ENCODE results near the gene SGK1.
"Not testable (repeated sequence)": the region's sequence is repeated elsewhere in the genome, so short reads cannot be mapped to it uniquely, and the experiment has no call there.

SGK1 gene

DNA sequence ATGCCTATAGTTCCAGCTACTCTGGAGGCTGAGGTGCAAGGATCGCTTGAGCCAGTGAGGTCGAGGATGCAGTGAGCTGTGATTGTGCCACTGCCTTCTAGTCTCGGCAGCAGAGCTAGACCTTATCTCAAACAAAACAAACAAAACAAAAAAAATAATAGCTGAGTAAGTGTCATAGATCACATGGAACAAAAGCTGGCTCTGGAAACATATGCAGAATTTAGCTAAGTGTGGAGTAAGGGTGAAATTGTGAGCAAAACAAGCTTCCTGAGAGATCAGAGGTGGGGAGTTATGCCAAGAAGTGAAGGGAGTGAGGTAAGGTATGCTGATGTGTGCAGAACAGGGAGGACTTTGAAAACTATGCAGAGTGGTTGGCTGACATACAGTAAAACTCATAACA is 18.7 kb downstream of the SGK1 start:
- no peak for DNase-seq

DNA sequence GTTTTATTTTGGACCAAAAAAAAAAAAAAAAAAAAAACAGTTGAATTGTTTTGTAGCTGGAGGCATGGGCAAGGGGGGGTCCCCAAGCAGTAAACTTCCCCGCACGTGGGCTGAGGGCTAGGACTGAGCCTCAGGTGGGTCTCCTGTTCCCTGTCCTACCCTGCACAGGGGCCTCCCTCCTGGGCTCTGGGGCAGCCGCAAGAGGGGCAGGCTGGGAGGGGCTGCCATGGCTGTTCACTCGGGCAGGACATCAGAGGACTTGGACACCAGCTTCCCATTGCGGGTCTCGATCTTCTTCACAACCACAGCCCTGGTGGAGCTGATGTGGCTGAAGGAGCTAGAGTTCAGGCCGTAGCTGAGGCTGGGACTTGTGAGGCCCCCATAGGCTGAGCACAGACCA is 21.1 kb downstream of the SGK1 start:
- DNase-seq, result no peak

DNA sequence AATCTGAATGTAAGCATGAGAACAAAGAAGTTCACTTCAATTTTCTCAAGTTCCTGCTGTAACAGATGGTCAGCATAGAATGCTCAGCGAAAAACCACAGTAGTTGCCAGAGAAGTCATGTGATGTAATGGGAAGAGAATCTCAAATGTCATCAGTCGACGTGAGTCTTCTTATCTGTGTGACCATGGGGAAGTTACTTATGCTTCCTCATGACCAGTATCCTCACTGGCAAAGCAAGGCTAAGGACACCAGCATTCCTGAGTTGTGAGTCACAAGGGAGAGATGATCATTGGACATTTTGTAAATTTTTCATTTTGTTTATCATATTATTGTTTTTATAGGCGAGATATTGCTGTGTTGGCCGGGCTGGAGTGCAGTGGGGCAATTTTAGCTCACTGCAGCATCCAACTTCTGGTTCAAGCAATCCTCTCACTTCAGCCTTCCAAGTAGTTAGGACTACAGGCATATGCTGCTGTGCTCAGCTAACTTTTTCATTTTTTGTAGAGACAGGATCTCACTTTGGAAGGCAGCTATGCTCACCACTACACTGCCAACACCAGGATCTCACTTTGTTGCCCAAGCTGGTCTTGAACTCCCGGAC is 21.9 kb downstream of the SGK1 start:
- DNase-seq, result no peak

DNA sequence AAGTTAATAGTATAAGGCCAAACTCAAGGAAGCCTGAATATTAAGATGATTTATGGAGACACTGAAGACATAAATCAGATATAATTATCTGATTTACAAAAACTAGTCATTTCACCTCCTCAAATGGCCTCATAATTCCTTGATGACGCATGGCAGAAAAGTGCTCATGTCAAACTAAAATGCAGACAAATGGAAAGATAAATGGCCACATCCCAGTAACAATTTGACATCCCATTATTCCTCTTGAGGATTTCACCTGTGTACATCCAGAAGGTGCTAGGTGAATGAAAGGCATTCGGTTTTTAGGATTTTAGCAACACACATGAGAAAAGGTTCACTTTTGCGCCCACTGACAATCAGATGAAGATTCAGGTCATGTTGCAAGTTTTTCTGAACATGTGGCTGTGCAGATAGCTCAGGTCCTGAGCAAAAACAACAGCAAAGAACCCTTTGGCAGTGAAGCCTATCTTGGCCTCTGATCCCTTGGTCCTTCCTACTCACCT is 24.2 kb downstream of the SGK1 start:
- no peak for DNase-seq

DNA sequence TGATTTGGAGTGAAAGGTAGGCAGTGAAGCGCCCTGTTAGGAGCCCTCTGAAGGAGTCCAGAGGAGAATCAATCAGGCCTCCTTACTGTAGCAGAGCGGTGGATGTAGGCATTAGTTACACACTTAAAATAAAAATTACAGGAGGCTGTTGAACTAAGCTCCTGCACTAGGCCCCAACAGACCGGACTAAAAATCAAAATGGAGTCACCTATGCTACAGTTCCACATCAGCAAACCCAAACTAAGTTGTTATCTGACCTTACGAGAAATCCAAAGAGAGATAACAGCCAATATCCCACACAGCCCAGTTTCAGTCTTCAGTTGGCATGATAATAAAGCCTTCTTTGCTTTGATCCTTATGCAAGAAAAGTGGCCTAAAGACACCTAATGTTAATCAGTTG is 26.8 kb downstream of the SGK1 start:
- DNase-seq, result no peak

DNA sequence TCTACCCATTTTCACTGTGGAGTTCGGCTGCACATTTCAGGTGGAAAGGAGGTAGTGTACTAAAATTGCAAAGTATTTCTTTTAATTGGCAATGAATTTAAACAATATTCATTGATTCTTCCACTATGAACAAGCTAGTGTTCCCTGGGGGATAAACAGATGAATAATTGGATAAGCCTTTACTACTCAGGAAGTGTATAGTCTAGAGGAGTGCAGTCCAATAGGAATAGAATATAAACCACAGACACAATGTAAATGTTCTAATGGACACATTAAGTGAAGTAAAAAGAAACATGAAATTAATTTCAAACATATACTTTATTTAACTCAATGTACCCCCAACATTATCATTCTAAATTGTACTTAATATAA is 28.7 kb downstream of the SGK1 start:
- no peak for DNase-seq

DNA sequence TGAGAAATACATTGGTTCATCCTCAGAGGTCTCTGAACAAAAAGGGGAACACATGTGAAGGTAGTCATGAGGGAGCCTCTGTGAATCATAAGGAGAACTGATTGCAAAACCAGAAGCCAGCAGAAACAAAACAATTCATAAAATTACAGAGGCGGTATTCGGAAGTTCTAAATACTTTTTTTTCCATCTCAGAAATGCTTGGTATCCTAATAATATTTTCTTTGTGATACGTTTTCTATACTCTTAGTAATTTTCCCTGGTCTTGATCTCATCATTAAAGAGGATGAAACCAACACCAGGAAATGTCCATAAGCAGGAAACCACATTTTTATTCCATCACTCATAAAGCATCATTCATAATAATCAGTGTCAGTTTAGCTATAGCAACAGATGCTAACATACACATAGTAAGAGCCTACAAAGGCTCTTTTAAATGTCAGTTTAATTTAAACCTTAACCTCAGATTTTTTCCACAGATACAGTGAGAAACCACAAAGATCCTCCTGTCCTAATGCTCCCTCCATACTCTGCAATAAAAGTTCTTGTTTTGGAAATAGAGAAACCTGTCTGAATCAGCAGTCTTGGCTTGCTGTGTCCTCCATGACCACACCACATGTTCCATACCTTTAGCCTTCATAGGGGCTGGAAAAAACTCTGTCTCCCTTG is 29.2 kb downstream of the SGK1 start:
- DNase-seq, result peak in 1 of 2 experiments; percentile 15

DNA sequence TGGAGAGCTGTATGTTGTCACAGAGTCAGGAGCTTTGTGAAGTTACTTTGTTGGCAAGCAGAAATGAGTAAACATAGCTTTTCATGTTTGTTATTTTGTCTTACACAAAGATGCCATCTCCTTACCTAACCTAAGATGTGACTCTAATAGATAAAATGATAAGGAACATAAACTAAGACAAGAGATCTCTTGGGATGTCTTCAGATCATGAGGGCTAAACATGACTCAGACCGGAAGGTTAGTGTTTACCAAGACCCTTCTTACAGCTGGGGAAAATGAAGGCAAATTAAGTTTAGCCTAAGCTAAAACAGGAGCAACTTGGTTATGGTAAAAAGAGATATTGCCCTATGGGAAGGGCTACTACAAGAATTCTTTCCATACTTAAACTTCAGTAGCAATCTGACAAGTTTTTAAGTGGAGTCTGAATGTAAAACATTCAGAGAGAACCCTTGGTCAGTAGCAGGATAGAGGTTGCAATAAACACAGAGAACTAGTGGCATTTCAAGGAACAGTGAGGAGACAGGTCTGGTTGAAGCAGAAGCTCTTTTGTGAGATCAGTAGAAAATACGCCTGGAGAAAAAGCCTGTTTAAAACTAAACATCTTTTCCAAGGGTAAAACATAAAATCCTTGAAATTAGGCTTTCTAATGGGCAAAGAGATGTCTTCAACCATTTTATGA is 29.9 kb downstream of the SGK1 start:
- no peak for DNase-seq

DNA sequence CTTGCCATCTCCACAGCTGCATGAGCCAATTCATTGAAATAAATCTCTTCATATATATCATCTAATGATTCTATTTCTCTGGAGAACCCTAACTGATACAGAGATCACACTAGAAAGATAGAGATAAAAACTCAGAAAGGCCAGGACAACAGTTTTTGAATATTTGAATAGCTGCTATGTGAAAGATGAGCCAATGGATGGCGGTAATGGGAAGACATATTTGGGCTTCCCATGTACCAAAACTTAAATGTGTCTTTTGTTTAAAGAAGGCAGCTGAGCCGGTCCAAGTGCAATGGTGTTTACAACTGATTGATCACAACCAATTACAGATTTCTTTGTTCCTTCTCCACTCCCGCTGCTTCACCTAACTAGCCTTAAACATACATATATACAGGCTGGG is 35.1 kb downstream of the SGK1 start:
- no peak for DNase-seq

DNA sequence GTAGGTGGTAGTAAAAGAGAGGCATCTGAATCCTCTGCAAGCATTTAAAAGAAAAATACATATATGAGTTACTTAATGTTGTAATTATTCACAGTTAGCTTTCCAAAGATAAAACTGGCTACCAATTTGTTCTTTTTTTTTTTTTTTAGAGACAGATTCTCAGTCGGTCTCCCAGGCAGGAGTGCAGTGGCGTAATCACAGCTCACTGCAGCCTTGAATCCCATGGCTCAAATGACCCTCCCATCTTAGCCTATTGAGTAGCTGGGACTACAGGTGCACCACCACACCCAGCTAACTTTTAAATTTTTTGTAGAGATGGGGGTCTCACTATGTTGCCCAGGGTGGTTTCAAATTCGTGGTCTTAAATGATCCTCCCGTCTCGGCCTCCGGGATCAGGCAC is 36.5 kb downstream of the SGK1 start:
- no peak for DNase-seq

DNA sequence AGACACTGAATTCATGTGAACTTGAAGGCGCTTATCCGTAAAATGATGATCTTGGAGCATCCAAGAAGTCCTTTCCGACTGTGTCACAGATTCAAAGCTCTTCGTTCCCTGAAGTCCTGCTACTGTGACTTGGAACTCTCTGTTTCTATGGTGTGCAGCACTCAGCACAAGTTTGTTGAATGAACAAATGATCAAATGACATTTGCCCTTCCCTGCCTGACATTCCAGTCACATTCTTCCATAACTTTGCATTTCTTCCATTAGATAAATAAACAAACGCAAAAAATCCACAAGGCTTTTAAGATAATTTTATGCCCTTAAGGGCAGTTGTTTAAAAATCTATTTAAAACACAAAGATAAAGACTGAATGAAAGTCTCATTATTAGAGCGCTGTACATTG is 39.9 kb downstream of the SGK1 start:
- no peak for DNase-seq

DNA sequence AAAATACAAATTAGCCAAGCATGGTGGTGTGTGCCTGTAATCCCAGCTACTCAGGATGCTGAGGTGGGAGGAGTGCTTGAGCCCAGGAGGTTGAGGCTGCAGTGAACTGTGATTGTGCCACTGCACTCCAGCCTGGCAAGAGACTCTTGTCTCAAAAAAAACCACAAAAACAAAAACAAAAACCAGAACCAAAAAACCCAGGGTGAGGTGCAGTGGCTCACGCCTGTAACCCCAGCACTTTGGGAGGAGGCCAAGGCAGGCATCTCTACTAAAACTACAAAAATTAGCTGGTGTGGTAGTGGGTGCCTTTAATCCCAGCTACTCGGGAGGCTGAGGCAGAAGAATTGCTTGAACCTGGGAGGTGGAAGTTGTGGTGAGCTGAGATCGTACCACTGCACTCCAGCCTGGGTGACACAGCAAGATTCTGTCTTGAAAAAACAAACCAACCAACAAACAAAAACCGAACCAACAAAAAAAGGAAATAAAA is 41.0 kb downstream of the SGK1 start:
- DNase-seq, result not testable (repeated sequence)

DNA sequence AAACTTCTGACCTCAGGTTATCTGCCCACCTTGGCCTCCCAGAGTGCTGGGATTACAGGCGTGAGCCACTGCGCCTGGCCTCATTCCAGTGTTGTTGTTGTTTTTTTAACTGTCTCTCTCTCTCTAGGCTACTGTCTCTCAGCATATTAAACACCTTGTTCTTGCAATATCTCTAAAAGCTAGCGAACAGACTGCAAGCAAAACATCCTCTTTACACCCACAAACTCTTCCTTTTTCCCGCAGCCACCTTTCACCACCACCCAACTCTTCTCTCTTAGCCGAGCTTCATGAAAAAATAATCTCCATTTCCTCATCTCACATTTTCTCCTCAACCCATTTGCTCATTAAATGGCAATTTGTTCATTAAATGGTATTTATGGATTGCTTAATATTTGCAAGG is 45.5 kb downstream of the SGK1 start:
- DNase-seq, result no peak

DNA sequence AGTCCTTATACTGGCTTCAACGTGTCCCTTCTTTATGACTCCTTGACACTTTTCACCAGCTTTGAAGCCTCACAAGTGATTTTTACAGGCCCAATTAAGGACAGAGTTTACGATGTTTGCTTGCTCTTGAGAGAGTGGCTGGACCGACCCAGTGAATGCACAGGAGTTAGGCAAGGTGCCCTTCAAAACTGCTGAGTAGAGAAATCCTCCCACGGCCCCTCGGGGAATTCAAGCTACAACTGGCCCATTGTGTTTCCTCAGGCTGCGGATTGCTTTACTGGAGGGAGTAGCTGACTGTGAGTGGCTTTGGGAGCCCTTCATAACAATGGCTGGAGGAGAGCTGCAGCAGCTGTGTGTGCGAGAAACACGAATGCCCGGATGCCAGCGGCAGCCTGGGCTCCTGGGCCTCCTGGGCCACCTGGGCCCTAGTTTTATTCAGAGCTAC is 50.0 kb downstream of the SGK1 start:
- no peak for DNase-seq

DNA sequence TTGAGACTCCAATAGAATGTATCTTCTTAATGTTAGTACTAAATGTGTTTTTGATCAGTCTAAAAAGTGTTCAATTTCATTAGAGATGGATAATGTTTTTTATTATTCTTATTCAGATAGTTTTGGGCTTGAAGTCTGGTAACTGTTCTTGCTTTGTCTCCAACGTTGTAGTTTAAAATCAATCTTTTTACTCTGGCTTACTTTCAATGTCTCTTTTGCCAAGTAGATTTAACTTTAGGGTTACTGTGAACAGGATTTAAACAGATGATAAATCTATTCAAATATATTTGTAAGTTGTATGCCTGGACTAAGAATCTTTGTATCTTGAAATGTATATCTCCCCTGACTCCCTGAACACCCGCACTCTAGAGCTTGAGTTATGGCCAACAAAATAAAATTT is 51.1 kb downstream of the SGK1 start:
- no peak for DNase-seq

DNA sequence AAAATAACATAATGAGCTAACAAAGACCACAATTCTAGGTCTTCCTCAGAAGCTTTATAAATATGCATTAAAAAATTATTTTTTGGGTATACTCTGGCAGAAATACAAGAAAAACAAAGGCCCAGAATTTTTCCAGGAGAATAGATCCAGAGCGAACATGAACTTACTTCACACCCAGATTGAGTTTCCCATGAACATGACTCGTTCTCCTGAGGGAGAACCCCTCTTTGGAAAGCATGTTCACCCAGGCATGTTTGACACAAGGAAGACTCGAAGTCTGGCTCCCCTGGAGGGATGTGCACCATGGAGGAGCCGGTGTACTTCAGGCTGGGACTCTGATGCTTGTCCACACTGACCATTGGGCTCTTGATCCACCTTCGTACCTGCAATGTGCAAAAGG is 56.1 kb downstream of the SGK1 start:
- no peak for DNase-seq

DNA sequence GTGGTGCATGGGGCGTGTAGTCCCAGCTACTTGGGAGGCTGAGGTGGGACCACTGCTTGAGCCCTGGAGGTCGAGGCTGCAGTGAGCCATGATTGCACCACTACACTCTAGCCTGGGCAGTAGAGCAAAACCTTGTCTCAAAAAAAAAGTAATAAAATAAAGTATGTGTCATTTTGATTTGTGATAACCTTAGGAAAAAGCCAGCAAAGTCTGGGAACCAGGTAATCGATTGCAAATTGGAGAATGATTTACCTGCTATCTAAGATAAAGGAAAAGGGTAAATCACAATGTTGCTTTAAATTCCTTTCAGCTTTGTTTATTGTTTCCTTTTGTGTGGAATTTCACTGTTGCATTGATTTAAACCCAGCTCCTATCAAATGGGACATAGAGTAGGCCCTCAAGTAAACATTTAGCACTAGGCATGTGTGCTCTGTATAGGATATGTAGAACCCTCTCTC is 59.0 kb downstream of the SGK1 start:
- no peak for DNase-seq

DNA sequence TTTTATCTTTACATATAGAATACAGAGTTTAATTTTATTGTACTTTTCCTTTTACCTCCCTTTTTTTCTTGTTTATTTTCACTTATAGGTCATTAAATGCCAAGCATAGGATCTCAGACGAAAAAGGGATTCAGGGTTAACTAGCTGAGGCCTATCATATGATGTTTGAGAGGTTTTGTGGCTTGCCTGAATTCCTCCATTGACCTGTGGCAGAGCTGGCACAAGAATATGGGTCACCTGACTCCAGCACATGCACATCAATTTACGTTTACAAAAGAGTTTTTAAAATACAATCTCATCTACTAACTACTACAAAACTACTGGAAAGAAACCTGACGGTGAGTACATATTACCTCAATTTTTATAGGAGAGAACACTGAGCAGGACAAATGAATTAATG is 60.4 kb downstream of the SGK1 start:
- DNase-seq, result no peak

DNA sequence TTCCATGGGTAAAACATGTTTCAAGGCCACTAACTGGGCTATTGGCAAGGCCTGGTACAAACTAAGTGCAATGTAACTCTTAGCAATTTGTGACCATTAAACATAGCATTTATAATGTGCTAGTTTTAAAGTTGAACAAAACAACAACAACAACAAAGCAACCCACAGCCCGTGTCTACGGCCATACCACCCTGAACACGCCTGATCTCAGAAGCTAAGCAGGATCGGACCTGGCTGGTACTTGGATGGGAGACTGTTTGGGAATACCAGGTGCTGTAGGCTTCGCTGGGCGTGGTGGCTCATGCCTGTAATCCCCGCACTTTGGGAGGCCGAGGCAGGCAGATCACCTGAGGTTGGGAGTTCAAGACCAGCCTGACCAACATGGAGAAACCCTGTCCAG is 61.0 kb downstream of the SGK1 start:
- DNase-seq, result no peak

DNA sequence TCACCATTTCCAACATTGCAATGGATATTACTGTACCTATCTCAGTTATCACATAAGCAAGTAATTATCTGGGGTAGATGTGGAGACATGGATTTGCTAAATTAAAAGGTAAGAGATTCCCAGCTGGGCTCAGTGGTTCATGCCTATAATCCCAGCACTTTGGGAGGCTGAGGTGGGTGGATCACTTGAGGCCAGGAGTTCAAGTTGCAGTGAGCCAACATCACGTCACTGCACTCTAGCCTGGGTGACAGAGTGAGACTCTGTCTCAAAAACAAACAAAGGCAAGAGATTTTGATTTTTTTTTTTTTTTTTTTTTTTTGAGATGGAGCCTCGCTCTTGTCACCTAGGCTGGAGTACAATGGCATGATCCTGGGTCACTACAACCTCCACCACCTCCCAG is 62.6 kb downstream of the SGK1 start:
- DNase-seq, result not testable (repeated sequence)

DNA sequence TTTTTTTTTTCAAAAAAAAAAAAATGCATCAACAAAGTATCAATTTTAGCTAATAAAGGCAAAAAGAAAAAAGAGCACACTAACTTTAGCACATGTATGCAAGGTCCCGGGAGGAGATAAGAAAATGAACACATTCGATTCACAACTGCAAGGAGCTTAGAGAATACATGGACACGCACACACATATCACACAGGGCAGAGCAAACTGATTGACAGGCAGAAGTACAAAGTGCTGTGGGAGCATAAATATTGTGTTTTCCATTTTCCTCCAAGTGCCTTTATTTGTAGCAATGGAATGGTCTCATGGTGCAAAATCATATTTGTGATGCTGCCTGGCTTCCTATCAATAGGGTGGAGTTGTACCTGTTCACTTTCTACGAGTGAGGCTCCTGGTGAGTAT is 63.8 kb downstream of the SGK1 start:
- no peak for DNase-seq

DNA sequence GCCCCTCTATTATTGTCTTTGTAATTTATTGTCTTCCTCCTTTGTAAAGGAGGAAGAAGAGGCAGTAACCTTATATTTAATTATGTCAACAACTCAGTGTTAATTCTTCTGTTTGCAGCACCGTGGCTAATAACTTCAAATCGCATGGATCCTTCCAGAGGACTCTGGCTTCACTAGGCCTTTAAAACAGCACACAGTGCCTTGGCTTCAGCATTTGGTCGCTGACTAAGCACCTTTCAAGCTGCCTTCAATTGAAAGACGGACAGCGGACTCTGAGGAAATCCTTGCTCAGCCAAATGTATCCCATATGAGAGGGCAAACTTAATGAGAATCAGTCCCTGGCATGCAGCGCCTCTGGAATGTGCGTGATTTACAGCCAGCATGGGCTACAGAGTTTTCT is 64.2 kb downstream of the SGK1 start:
- DNase-seq, result no peak

DNA sequence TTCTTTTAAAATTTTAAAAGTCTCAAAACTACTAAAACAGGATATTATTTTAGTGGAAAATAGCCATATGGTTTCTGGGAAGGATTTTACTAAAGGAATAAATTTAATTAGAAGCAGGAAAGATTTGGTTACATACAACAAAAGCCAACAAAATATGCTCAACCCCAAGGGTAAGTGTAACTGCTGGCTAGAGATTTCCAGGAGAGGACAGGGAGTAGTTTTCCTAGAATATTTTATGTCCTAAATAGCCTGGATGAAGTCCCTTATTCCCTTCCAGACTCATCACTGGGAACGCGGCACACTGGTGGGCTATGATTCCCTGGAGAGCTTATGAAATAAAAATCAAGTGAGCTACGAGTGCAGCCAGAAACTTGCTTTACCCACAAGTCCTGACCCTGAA is 66.6 kb downstream of the SGK1 start:
- DNase-seq, result no peak

DNA sequence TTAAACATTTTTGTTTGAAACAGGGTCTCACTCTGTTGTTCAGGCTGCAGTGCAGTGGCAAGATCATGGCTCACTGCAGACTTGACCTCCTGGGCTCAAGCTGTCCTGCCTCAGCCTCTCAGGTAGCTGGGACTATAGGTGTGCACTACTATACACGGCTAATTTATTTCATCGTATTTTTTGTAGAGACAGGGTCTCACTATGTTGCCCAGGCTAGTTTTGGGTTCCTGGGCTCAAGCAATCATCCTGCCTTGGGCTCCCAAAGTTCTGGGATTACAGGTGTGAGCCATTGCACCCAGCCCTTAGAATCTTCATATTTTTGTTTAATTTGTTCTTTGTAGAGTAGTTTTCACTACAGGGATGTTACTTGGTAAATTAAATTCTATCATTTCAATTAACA is 67.1 kb downstream of the SGK1 start:
- DNase-seq, result no peak
